ENCODE measurements around the gene C22orf39.

Gene C22orf39

DNA sequence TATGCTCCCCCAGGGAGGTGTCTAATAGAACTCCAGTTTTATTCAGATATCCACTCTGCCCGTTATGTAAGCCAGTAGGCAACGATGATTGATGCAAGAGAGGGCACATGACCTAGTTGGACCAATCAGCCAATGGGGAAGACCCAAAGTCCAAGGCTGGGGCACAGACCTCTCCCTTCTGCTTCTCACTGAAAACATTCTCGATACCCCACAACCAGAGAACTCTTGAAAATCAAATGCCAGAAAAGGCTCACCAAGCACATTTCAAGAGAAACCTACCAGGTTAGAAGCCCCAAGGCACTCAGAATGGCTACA is 23.4 kb downstream of the C22orf39 start:
- DNase-seq: no peak

DNA sequence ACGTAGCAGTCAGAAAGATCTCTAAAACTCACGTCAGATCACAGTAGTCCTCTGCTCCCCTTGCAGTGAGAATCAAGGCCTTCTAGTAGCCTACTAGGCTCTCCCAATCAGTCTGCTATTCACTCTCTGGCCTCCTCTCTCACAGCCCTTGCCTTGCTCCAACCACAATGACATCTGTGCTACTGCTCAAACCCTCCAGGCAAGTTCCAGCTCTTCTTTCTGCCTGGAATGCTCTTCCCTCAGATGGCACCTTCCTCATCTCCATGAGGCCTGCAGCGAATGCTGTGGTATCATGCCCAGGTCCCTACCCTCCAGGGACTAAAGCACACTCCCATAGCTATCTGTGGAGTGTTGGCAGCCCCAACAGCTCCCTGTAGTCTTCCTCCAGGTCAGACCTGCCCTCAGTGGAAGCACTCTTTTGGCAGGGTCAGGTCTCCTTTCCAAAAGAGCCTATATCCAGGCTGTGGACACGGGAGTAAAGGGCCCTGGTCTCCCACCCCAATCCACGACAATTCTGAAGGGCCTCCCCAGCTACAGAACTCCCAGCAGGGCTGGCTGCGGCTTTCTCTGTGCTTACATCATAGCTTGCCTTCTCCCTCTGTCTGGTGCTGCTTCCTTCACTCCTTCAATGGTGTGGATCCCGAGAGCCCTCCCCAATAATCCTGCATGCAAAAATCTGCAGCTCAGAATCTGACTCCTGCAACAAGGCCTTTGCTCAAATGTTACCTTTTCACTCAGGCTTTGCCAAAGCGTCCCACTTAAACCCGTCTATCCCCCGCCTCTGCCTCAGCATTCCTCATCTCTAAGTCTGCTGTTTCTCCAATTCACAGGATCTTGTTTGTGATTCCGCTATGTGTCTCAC is 24.8 kb downstream of the C22orf39 start:
- no peak for DNase-seq

DNA sequence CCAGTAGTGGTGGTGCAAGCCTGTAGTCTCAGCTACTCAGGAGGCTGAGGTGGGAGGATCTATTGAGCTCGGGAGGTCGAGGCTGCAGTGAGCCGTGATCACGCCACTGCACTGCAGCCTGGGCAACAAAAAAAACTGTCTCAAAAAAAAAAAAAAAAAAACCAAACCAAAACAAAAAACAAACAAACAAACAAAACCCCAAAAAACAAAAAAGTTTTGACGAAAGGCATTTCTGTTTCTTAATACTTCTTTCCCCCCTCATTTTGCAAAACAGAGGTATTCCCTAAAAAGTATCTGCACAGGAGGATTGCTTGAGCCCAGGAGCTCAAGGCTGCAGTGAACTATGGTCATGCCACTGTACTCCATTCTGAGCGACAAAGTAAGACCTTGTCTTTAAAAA is 27.2 kb downstream of the C22orf39 start:
- no peak for DNase-seq

DNA sequence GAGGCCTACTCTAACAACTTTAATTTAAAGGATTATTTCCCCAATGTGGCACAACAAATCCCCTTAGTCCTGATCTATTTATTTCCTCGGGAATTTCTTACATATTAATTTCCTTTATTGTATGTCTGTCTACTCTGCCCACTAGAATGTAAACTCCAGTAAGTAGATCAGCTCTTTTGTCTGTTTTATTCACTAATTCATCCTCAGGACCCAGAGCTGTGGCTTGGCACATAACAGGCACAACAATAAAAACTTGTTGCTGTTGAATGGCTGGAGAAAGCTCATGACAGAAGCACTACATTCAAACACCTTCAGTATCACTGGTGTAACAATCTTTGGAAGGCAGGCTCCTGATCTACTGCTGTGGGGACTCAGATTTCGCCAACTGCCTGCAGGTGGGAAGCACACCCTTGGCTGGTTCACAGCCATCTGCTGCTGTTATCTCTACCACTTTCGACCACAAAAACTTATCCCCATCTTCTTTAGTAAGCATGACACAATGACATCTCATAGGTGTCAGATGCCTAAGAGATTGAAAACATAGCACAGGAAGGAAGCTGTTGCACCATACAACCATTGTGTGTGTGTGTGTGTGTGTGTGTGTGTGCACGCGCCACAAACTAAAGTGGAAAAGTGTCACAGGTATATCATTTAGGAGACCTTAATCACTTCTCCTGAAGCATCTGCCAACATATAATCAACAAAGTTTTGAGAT is 27.9 kb downstream of the C22orf39 start:
- DNase-seq: no peak

DNA sequence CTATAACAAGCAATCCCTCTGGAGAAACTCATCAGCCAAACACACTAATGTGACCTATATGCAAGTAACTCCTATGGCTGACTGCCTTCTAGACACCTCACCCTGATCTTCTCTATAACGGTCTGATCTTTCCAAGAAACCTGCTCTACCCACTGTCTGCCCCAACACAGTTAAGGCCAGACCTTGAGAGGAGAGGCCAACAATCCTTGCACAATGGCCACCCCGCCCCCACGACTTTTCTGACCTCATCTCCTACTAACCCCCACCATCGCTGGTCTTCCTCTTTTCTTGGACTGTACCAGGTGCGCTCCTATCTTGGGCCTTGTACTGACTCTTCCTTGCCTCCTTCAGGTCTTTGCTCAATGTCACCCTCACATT is 28.4 kb downstream of the C22orf39 start:
- DNase-seq: no peak

DNA sequence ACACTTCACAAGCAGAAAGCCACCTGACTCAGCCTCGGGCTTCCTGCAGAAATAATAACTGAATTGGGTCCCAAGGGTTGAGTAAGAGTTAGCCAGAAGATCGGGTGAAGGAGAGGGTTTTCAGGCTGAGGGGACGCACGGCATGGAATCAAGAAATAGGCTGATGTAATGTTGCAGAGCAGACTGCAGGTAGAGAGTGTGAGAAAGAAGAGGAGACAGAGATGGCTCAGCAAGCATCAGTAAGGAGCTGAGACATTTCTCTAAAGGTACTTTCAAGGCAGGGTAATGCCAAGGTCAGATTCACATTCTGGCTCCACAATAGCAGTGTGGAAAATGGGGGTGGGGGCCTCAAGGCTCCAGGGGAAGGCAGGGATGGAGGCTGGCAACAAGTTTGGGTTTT is 34.6 kb downstream of the C22orf39 start:
- DNase-seq: no peak

DNA sequence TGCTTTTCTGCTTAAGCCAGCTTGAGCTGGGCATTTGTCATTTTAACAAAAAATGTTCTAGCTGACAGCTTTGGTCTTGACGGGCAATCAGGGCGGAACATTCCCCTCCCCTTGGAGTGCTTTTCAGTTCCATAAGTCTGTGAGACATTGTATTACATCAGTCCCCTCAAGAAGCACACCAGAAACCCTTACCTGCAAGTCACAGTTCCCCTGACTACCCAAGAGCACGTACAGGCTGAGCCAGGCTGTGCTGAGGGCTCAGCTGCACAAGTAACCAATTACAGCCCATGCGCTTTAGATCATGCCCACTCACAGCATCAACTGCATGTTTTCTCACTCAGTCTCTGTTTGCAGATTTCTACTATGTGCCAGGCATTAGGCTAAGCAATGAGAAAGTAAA is 35.0 kb downstream of the C22orf39 start:
- no peak for DNase-seq

DNA sequence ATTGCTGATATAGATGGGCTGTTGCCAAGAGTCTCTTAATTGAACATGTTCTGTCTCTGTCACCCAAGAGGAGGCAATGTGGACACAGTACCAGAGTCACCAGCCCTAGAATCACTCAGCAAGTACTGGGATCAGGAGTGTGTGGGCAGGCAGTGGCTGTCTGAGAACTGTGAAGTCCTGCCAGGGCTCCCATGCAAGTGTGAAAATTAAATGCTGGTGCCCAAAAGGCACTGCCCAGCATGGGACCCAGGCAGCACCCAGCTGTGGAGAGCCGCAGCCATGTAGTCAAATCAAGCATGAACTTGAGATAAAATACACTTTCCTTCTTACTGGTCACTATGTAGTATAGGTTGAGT is 35.8 kb downstream of the C22orf39 start:
- no peak for DNase-seq

DNA sequence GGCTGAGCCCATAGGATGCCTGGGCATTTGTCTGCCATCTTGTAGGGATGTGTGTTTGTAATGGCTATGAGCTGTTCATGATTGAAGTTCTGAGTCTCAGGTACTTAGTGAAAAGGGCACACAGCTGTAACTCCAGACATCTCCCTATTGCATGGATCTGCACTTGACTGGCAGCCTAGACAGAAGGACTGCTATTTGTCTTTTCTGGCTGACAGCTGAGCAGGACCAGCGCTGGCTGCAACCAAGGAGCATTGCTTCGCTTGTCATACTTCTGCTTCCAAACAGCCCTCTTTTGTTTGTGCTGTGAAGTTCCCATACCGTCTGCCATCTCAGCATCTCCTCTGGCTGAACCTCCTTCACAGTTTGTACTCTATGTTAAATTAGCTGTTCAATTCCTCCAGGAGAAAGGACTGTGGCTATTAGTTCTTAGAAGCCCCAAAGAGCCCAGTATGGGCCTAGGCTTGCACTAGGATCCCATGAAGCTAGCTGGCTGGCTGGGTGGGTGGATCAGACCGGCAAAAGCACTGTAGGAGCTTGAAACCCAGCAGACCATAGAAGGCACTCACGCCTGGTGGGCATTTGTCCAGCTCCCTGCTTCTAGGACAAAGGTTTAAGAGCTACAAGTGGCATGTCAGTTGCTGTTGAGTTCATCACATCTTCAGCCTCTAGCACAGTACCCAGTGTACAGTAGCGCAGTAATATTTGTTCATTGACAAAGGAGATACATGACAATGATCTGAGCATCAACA is 36.4 kb downstream of the C22orf39 start:
- DNase-seq: no peak

DNA sequence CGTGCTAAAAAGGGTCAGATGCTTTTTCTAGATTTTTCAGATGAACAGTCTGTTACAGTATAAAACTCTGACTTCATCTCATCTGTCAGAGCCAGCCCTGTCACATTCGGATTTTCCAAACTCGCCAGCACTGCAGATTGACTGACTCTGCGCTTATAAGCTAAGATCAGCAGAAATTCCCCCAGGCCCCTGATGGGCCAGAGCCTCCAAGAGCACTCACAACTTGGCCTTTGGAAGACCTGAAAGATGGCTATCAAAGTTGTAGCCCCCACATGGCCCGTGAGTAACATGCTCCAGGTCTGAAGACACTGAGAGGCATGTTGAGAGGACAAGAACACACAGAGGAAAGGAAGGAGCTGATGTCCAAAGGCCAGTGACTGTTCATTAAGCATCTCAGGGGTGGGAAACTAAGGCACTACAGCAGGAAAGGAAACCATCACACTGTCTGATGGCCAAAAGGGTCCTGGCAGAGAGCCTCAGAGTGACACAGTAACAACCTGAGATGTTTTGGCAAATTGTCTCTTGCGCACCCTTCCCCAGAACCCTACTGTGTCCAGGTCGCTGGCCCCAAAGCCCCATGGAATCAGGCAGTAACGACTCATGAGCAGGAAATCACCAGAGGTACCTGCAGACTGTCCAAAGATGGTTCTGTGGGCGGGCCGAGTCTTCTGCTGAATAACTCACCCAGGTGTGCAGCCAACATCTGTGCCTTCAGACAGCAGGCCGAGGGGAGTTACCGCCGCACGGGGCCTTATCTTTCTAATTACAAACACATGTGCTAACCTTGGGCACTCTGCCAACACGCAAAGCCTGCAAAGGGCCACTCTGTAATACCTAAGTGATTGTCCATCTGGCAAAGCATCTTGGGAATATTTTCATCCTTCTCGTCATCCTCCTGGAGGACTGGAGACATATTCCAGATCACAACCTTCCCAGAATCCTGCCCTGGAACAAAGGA is 39.6 kb downstream of the C22orf39 start:
- DNase-seq: no peak

DNA sequence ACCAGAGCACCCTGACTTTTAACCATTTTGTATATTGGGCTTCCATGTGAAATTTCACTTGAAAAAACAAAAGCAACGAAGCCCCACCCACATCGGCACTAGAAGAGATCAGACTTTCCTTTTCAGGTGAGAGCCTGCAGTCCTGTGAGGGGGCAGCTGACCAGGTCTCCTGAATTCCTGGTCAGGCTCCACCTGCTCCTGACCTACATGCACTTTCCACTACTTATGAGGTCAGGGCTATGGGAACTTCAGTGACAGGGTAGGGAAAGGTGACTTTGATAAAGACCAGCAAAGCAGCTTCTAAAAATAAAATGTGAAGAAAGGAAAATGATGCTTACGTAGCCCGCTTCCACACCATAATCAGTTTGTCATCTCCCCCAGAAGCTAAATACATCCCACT is 40.7 kb downstream of the C22orf39 start:
- DNase-seq: no peak

DNA sequence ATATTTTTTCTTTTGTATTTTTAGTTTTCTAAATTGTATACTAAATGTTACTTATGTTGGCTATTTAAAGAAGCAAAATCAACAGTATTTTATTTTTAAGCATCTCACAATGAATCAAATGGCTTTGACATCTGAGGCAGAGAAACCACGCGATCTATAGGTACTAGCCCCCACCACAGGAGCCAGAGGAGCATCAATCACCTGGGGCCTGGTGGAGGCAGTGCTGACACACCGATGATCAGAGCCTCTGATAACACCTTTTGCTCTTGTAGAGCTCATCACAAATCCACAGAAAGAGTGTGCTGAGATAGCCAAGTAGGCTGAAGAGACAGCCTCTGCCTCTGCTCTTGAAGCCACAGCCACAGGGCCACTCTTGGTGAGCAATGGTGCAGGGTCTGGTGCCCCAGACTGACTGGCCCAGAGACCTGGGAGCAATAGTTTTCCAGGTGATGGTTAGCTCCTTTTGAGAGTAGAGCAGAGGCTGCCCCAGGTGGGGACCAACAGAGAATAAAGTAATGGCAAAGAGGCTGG is 41.2 kb downstream of the C22orf39 start:
- no peak for DNase-seq

DNA sequence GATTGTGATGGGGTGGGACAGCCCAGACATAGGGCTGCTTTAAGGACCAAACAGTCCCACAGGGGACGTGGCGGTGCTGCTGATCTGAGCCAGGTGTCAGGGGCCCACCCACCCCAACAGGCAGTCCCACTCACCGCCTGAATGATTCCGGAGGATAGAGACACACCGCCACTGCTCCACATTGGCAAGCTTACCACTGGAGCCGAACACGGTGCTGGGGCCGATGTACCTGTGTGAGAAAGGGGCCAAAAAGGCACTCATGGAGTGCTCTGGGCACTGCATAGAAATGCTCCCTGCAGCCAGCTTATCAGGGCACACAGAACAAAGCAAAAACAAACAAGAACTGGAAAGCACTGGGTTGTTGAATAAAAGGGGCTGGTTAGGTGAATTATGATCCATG is 41.9 kb downstream of the C22orf39 start:
- no peak for DNase-seq

DNA sequence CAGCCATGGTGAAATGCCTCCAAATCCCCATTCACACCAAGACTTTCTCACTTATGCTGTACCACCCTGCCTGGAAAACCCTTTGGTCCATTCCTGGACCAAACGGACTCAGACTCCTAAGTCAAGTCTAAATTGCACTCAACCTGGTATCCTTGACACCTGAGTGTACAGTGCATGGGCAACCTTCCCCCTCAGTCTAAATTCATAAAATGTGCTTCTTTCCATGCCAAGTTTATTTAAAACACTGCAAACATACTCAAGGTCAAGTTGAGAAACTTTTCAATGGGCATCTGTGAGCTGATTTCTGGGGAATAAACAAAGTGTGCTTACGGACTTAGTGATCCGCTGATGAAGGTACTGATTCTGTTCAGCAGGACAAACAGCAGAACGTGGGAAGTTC is 42.4 kb downstream of the C22orf39 start:
- DNase-seq: no peak

DNA sequence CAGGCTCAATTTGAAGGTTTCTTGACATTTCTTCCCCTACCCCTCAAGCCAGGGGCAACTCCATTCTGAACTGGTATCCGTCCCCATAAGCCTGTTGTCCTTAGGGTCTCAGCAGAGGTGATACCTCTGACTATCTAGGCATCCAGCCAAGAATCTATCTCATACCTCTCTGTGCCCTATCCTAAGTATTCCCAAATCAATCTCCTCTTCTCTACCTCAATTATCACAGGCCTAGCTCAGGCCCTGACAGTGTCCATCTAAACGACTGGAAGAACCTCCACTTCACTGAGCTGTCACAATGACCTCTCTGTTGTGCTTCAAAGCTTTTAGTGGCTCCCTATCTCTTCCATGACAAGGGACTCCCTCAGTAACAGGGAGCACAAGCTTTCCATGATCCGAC is 42.8 kb downstream of the C22orf39 start:
- DNase-seq: no peak

DNA sequence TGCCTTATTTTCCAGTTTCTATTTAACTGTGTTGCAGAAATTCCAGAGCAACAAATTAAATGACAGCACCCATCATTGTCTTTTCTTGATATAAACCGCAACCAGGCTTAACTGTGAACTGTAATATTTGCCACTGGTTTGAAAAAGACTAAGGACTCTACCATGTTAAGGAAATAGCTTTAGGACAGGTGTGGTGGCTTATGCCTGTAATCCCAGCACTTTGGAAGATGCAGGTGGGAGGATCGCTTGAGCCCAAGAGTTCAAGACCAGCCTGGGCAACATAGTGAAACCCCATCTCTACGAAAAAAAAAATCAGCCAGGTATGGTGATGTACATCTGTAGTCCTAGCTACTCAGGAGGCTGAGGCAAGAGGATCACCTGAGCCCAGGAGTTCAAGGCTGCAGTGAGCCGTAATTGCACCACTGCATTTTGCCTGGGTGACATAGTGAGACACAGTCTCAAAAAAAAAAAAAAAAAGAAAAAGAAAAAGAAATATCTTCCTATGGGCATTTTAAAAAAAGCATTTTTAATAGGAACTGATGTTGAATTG is 44.8 kb downstream of the C22orf39 start:
- no peak for DNase-seq

DNA sequence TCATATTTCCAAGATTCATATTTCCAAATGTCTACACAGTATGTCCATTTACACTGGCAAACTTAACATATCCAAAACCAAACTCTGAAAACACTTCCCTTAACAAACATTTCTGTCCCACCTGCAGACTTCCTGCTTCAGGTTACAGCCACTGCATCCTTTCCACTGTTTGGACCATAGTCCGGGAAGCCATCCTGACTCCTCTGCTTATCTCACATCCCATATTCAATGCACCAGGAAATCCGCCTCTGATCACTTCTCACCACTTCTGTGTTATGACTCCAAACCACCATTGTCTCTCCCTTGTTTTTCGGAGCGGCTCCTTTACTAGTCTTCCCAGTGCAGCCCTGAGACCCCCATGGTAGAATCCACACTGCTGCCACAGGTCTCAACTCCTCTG is 46.0 kb downstream of the C22orf39 start:
- no peak for DNase-seq

DNA sequence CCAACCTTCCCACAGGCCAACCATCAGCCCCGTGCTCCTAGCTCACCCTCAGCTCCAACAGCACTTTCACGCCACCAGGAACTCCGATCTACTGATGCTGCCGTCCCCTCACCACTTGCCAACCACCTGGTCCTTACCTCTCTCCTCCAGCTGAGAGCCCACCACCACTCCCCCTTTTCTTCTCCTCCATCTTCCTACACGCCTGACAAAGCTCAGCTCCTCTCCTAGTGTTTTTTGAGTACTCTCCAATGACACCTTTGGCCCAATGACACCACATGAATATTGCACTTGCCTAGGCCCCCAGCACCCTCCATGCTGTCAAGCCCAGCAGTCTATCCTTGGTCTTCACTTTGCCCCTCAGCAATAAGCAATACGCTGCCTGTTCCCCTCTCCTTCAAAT is 46.6 kb downstream of the C22orf39 start:
- no peak for DNase-seq

DNA sequence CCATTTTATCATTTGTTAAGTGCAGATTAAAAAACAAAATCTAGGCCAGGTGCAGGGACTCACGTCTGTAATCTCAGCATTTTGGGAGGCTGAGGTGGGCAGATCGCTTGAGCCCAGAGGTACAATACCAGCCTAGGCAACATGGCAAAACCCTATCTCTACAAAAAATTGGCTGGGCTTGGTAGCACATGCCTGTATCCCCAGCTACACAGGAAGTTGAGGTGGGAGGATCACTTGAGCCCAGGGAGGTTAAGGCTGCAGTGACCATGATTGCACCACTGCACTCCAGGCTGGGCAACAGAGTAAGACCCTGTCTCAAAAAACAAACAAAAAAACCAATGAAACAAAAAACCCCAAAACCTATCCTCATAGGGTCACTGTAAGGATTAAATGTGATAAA is 48.9 kb downstream of the C22orf39 start:
- DNase-seq: no peak

DNA sequence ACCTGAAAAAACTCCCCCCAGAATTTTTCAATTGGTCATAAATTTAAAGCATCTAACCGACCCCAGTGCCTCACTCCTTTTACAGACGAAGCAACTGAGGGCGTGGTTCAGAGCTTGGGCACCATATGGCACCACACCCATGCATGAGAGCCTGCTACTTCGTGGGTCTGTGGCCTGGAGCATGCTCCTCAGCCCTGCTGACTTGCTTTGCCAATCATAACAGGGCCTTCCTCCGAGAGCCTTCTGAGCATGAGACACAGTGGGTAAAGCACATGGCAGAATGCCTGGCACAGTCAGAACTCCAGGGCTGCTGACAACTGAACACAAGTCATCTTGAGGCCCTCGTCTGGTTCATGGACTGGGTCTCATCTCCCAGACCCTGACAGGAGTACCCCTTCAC is 49.3 kb downstream of the C22orf39 start:
- no peak for DNase-seq

DNA sequence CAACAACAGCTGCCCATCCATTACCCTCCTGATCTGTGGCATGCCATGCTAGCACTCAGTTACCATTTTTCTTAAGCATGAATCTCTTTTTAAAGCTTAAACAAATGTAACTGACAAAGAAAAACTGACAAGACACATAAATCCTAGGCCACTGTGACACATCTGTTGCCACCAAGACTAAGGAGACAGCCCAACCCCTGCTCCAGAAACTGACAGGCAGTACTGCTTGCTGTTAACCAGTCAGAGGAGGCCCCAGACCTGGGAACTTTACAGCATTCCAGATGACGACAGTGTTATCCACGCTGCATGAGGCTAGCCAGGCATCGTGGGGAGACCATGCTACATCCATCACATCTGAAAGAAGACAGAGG is 49.8 kb downstream of the C22orf39 start:
- DNase-seq: no peak

DNA sequence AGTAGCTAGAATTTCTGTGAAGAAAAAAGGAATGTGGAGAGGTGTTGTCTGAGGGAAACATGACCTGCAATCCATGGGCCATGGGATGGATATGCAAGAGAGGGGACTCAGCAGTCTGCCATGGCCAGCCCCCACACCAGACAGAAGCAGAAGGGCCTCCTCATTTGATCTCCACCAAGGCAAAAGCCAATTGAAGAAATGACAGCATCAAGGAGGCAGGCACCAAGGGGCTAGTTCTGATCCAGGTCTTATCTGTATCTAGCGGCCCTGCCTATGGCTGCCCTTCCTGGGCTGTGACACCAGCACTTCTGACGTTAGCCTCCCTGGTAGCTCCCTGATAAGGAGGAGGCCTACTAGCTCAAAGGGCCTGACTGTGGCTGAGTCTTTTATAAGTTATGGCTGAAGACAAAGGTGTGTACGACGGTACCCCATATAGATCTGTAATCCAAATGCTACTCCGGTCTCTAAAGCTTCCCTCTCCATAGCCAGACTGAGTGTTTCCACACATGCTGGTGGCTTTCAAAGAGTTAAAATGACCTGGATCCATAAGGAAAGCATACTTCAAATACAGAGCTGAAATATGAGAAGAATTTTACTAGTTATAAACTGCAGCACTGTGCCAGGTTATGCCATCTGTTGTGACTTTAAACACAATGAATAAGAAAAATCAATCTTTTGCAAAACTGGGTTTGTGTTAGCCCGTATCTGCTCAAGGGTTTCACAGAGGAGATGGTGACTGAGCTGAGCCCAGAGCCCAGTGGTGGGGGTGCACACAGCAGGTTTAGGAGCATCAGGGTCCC is 50.4 kb downstream of the C22orf39 start:
- DNase-seq: no peak

All from activated T-cell treated with anti-CD3 and anti-CD28 coated beads for 4 hours (primary cell).